Common myeloid progenitor, CD34-positive (primary cell): Measurements from ENCODE around the gene DPH1.

Source experiments
- CTCF ChIA-PET: fragments of 350-600 bp; sonication (Branson Sonifier 250); formaldehyde crosslinking; loops from one replicate; lab custom pipeline; 2021; ENCODE audit warnings: antibody characterized with exemption; lab: Charles Lee
- POLR2A ChIA-PET: fragments of 350-600 bp; sonication (Branson Sonifier 250); formaldehyde crosslinking; loops from one replicate; lab custom pipeline; 2021; ENCODE audit warnings: antibody characterized with exemption; lab: Charles Lee
- DNase-seq, 3 donors: peaks; one replicate each; pipeline versions ENCODE4 v3.0.0 to v3.0.0-alpha.2; 2013
- H3K27ac ChIP-seq, 2 experiments: 1 replicate in 1 of 2; 2 replicates in 1 of 2; pipeline ENCODE4 v1.7.0; 2013; ENCODE audit warnings: inconsistent platforms in 2 of 2, low read length in 2 of 2, mild to moderate bottlenecking in 2 of 2, low read depth in 1 of 2, moderate library complexity in 1 of 2; ENCODE audit not compliant: severe bottlenecking in 2 of 2, insufficient read depth in 1 of 2, poor library complexity in 1 of 2
- H3K27me3 ChIP-seq, 5 experiments: replicated peaks in 2 of 5; 1 replicate in 3 of 5; 2 replicates in 2 of 5; pipeline versions ENCODE4 v1.6.1 to v1.7.0; 2013; ENCODE audit warnings: low read length in 4 of 5, mild to moderate bottlenecking in 2 of 5, moderate library complexity in 2 of 5, inconsistent platforms in 1 of 5; ENCODE audit not compliant: insufficient read depth in 5 of 5, control insufficient read depth in 4 of 5
- H3K36me3 ChIP-seq, 4 experiments: 1 replicate in 2 of 4; 2 replicates in 2 of 4; pipeline versions ENCODE4 v1.6.1 to v1.7.0; 2013; ENCODE audit warnings: low read length in 3 of 4, control low read depth in 1 of 4, mild to moderate bottlenecking in 1 of 4; ENCODE audit not compliant: control insufficient read depth in 4 of 4, insufficient read depth in 4 of 4
- H3K4me1 ChIP-seq, 4 experiments: 1 replicate in 3 of 4; 2 replicates in 1 of 4; pipeline versions ENCODE4 v1.6.1 to v1.7.1; 2013; ENCODE audit warnings: low read length in 3 of 4, mild to moderate bottlenecking in 3 of 4, control low read depth in 1 of 4, inconsistent platforms in 1 of 4, moderate library complexity in 1 of 4; ENCODE audit not compliant: control insufficient read depth in 4 of 4, insufficient read depth in 4 of 4; ENCODE audit errors: control extremely low read depth in 1 of 4
- H3K4me3 ChIP-seq, 7 experiments: 1 replicate in 4 of 7; 2 replicates in 3 of 7; pipeline versions ENCODE4 v1.5.1 to v1.7.0; 2013; ENCODE audit warnings: mild to moderate bottlenecking in 7 of 7, low read length in 6 of 7, moderate library complexity in 6 of 7, inconsistent platforms in 2 of 7, low read depth in 2 of 7, control low read depth in 1 of 7; ENCODE audit not compliant: insufficient read depth in 4 of 7, control insufficient read depth in 1 of 7; ENCODE audit errors: extremely low read depth in 1 of 7
- H3K9me3 ChIP-seq, 5 experiments: 1 replicate in 4 of 5; 2 replicates in 1 of 5; pipeline versions ENCODE4 v1.6.1 to v1.7.1; 2013; ENCODE audit warnings: low read length in 4 of 5, mild to moderate bottlenecking in 2 of 5, inconsistent platforms in 1 of 5, low read depth in 1 of 5, moderate library complexity in 1 of 5; ENCODE audit not compliant: control insufficient read depth in 4 of 5, insufficient read depth in 2 of 5; ENCODE audit errors: control extremely low read depth in 1 of 5
- WGBS: methylation state at CpG from one replicate; pipeline ENCODE4 v1.1.5; 2013; ENCODE audit not compliant: insufficient coverage; 5-methylcytosine and 5-hydroxymethylcytosine counted together

The DPH1 gene

DNA sequence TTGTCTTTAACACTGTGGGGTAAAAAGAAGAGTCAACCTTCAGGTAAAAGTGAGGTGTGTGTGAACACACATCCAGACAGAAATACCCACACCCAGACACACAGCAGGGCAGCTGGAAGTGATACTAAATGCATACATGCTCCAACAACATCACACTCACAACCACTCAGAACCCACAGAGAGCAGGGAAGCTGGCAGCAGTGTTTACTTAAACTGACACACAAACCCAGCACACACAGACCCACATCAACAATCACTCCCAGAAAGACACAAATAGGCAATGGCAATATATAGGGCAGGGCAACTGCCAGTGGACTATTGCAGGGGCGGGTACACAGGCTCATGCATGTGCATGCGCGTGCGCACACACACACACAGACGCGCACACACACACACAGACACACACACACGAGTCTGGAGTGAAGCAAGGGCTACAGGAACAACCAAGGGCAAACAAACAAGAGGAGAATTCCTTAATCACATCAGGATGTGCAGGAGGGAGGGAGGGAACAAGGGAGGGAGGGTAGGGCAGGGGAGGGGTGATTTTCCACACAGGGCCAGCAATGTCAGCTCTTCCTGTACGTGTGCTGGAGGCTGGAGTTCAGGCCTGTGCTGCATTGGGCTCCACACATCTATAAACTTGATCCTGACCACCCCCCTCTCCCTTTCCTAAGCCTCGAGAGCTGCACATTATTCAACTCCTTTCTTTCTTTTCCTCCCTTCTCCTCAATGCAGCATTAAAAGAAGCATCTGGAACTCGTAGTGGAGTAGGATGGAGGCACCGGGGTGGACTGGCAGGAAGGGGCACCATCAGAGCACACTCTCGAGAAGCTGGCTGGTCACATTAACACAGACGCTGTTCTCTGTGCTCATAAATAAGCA is 55.1 kb downstream of the DPH1 start:
- Histone ChIP-seq H3K27ac (no peak overlapping the region), H3K27me3 (peaks cover 0 to 1% (median 0%) of the 10 kb centered on the region in 5 experiments), H3K4me1 (peaks cover 28 to 72% (median 62%) of the 10 kb centered on the region in 4 experiments), H3K36me3 (peaks cover 0 to 26% (median 14%) of the 10 kb centered on the region in 4 experiments), H3K9me3 (no peaks in the 10 kb centered on the region), H3K4me3 (no peak overlapping the region)
- POLR2A ChIA-PET = no interaction called here
- CTCF ChIA-PET = interaction anchor here (1.2 to 4.5 kb wide), 13 partner anchors 9 to 160 kb away, joined by 3 to 26 read pairs (median 5); partner anchors contain the start of gene HIC1
- DNase-seq = peak in 1 of 3 donors; percentile 22
- WGBS = 64% methylated on average over 4 of the region's 13 CpGs

- POLR2A ChIA-PET = no interaction called here
- DNase-seq = no peak
- 51% methylated on average over 2 of the region's 5 CpGs for WGBS
- Histone ChIP-seq H3K36me3 (peaks cover 0 to 24% (median 13%) of the 10 kb centered on the region in 4 experiments), H3K4me3 (no peak overlapping the region), H3K4me1 (peaks cover 29 to 78% (median 66%) of the 10 kb centered on the region in 4 experiments), H3K27ac (no peak overlapping the region), H3K27me3 (peaks cover 0 to 1% (median 0%) of the 10 kb centered on the region in 5 experiments), H3K9me3 (no peaks in the 10 kb centered on the region)
- CTCF ChIA-PET = interaction anchor here (1.2 to 3.3 kb wide), 8 partner anchors 10 to 52 kb away, joined by 3 to 12 read pairs (median 8); no protein-coding TSS in a partner anchor
Measured at GRCh38 chr17:2085648-2085949, 55.6 kb downstream of the DPH1 start.

- POLR2A ChIA-PET = no interaction called here
- CTCF ChIA-PET = interaction anchor here (0.8 to 3.3 kb wide), 13 partner anchors 9 to 128 kb away, joined by 3 to 12 read pairs (median 5); partner anchors contain the start of gene HIC1
- 68% methylated on average over 3 of the region's 3 CpGs for WGBS
- Histone ChIP-seq H3K27me3 (peaks cover 0 to 1% (median 0%) of the 10 kb centered on the region in 5 experiments), H3K9me3 (no peaks in the 10 kb centered on the region), H3K4me1 (peaks cover 33 to 85% (median 68%) of the 10 kb centered on the region in 4 experiments), H3K36me3 (peaks cover 0 to 18% (median 10%) of the 10 kb centered on the region in 4 experiments), H3K4me3 (no peak overlapping the region), H3K27ac (no peak overlapping the region)
- peak in 1 of 3 donors; percentile 21 for DNase-seq
Measured at GRCh38 chr17:2086306-2086705, 56.4 kb downstream of the DPH1 start.

- Histone ChIP-seq H3K27ac (no peak overlapping the region), H3K4me3 (peak overlapping the region in 4 of 7 experiments; percentile 3 to 74 (median 20)), H3K9me3 (no peaks in the 10 kb centered on the region), H3K27me3 (peaks cover 0 to 1% (median 0%) of the 10 kb centered on the region in 5 experiments), H3K36me3 (peaks cover 0 to 10% (median 2%) of the 10 kb centered on the region in 4 experiments), H3K4me1 (peaks cover 35 to 86% (median 69%) of the 10 kb centered on the region in 4 experiments)
- CTCF ChIA-PET = interaction anchor here (0.7 to 5.0 kb wide), 12 partner anchors 8 to 157 kb away, joined by 3 to 42 read pairs (median 7); no protein-coding TSS in a partner anchor
- 22% methylated on average over 8 of the region's 10 CpGs for WGBS
- peak; percentile 90 to 98 (median 97) for DNase-seq
- POLR2A ChIA-PET = interaction anchor here (0.5 to 1.4 kb wide), 3 partner anchors 31 to 101 kb away, joined by 3 to 6 read pairs (median 5); no protein-coding TSS in a partner anchor
Measured at GRCh38 chr17:2087597-2088211, 57.8 kb downstream of the DPH1 start.

GRCh38 chr17:2089021-2089422 is 59.1 kb downstream of the DPH1 start:
- no peak for DNase-seq
- ChIA-PET CTCF (interaction anchor here (0.6 to 5.0 kb wide), 14 partner anchors 12 to 156 kb away, joined by 3 to 42 read pairs (median 3); partner anchors contain the start of gene HIC1), POLR2A (no interaction called here)
- H3K4me1 ChIP-seq = peaks cover 35 to 74% (median 59%) of the 10 kb centered on the region in 4 experiments
- H3K36me3 ChIP-seq = peaks cover 0 to 10% (median 0%) of the 10 kb centered on the region in 4 experiments
- H3K27me3 ChIP-seq = peaks cover 0 to 1% (median 0%) of the 10 kb centered on the region in 5 experiments
- H3K4me3 ChIP-seq = peak overlapping the region in 4 of 7 experiments; percentile 46 to 81 (median 70)
- 57% methylated on average over 6 of the region's 8 CpGs for WGBS
- H3K9me3 ChIP-seq = no peaks in the 10 kb centered on the region
- peak overlapping the region; percentile 35 to 71 for H3K27ac ChIP-seq

DNA sequence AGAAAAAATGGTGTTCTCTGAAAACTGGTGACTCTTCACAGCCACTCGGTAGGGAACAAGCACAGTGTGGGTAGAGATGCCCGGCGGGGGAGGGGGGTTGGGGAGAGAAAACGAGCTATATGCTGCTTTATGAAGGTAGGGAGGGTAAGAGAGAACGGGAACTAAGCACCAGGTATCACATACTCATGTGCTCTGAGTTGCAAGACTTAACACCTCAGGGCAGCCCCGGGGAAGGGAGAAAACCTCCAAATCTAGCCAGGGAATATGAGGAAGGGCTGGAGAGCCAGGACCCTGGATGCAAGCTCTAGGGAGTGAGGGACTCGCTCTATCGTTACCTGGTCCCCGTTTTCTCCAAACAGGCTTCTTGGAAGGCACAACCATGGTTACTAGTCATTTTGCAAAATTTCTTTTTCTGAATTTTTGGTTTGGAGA is 60.3 kb downstream of the DPH1 start:
- 68% methylated on average over 8 of the region's 9 CpGs for WGBS
- Histone ChIP-seq H3K4me3 (peak overlapping the region in 1 of 7 experiments; percentile 81), H3K4me1 (peaks cover 35 to 62% (median 51%) of the 10 kb centered on the region in 4 experiments), H3K9me3 (no peaks in the 10 kb centered on the region), H3K27ac (peak overlapping the region in 1 of 2 experiments; percentile 35), H3K27me3 (peaks cover 0 to 1% (median 0%) of the 10 kb centered on the region in 5 experiments), H3K36me3 (peaks cover 0 to 9% (median 0%) of the 10 kb centered on the region in 4 experiments)
- CTCF ChIA-PET = interaction anchor here (0.8 to 5.0 kb wide), 13 partner anchors 11 to 155 kb away, joined by 3 to 42 read pairs (median 4); partner anchors contain the start of gene HIC1
- peak in 1 of 3 donors; percentile 40 for DNase-seq
- POLR2A ChIA-PET = no interaction called here
